ENCODE measurements around the gene RPN1.
"Not testable (repeated sequence)": the region's sequence is repeated elsewhere in the genome, so short reads cannot be mapped to it uniquely, and the experiment has no call there.

RPN1 gene

GRCh38 chr3:128607710-128608048 is 42.9 kb downstream of the RPN1 start:
- DNase-seq = no peak

- no peak for DNase-seq
These were observed 44.5 kb downstream of the RPN1 start for GRCh38 chr3:128606094-128606493.

- no peak for DNase-seq
These were observed 45.2 kb downstream of the RPN1 start for GRCh38 chr3:128605091-128606046.

GRCh38 chr3:128603811-128604775 is 46.5 kb downstream of the RPN1 start:
- DNase-seq = no peak

- DNase-seq = no peak
These were observed 47.3 kb downstream of the RPN1 start for GRCh38 chr3:128603313-128603712.

GRCh38 chr3:128598884-128599664 is 51.5 kb downstream of the RPN1 start:
- no peak for DNase-seq

- DNase-seq = no peak
These were observed 52.7 kb downstream of the RPN1 start for GRCh38 chr3:128597900-128598299.

- DNase-seq = no peak
These were observed 57.8 kb downstream of the RPN1 start for GRCh38 chr3:128592864-128593263.

- DNase-seq = peak; percentile 18 to 31
These were observed 58.7 kb downstream of the RPN1 start for GRCh38 chr3:128591738-128592426.

GRCh38 chr3:128590948-128591347 is 59.7 kb downstream of the RPN1 start:
- no peak for DNase-seq

- not testable (repeated sequence) for DNase-seq
These were observed 60.6 kb downstream of the RPN1 start for GRCh38 chr3:128589985-128590384.

- no peak for DNase-seq
These were observed 62.5 kb downstream of the RPN1 start for GRCh38 chr3:128588147-128588546.

GRCh38 chr3:128587391-128587790 is 63.2 kb downstream of the RPN1 start:
- DNase-seq = no peak

- DNase-seq = not testable (repeated sequence)
These were observed 63.7 kb downstream of the RPN1 start for GRCh38 chr3:128586932-128587331.

- not testable (repeated sequence) for DNase-seq
These were observed 64.2 kb downstream of the RPN1 start for GRCh38 chr3:128586391-128586790.

- DNase-seq = no peak
These were observed 64.6 kb downstream of the RPN1 start for GRCh38 chr3:128585974-128586373.

- no peak for DNase-seq
These were observed 65.4 kb downstream of the RPN1 start for GRCh38 chr3:128585189-128585588.

- peak; percentile 63 to 72 for DNase-seq
These were observed 66.1 kb downstream of the RPN1 start for GRCh38 chr3:128584412-128585020.

GRCh38 chr3:128581566-128581965 is 69.1 kb downstream of the RPN1 start:
- DNase-seq = no peak

- DNase-seq = no peak
These were observed 70.7 kb downstream of the RPN1 start for GRCh38 chr3:128579927-128580326.

- DNase-seq = no peak
These were observed 72.3 kb downstream of the RPN1 start for GRCh38 chr3:128578346-128578745.

- DNase-seq = no peak
These were observed 72.9 kb downstream of the RPN1 start for GRCh38 chr3:128577711-128578110.
